ENCODE measurements around the gene SPACA7.

SPACA7 gene

GRCh38 chr13:112345826-112346172, 30.4 kb upstream of the SPACA7 start:
- Mint-ChIP-seq H3K27me3 (peaks cover 22% of the 10 kb centered on the region), H3K9me3 (no peaks in the 10 kb centered on the region), H3K27ac (no peak overlapping the region), H3K4me3 (no peak overlapping the region), H3K4me1 (no peaks in the 10 kb centered on the region), H3K36me3 (no peaks in the 10 kb centered on the region)

- Mint-ChIP-seq H3K27me3 (peaks cover 22% of the 10 kb centered on the region), H3K4me1 (no peaks in the 10 kb centered on the region), H3K36me3 (no peaks in the 10 kb centered on the region), H3K27ac (no peak overlapping the region), H3K4me3 (no peak overlapping the region), H3K9me3 (no peaks in the 10 kb centered on the region)
These were observed 29.8 kb upstream of the SPACA7 start for GRCh38 chr13:112346173-112346898.

GRCh38 chr13:112346899-112347229, 29.3 kb upstream of the SPACA7 start:
- Mint-ChIP-seq H3K9me3 (no peaks in the 10 kb centered on the region), H3K27ac (no peak overlapping the region), H3K4me3 (no peak overlapping the region), H3K36me3 (no peaks in the 10 kb centered on the region), H3K27me3 (peaks cover 22% of the 10 kb centered on the region), H3K4me1 (no peaks in the 10 kb centered on the region)

- no peaks in the 10 kb centered on the region for H3K36me3 Mint-ChIP-seq
- no peaks in the 10 kb centered on the region for H3K4me1 Mint-ChIP-seq
- no peaks in the 10 kb centered on the region for H3K9me3 Mint-ChIP-seq
- no peak overlapping the region for H3K4me3 Mint-ChIP-seq
- H3K27me3 Mint-ChIP-seq: peaks cover 22% of the 10 kb centered on the region
- no peak overlapping the region for H3K27ac Mint-ChIP-seq
These were observed 28.2 kb upstream of the SPACA7 start for GRCh38 chr13:112347986-112348385.

GRCh38 chr13:112348642-112349345, 27.4 kb upstream of the SPACA7 start:
- Mint-ChIP-seq H3K36me3 (no peaks in the 10 kb centered on the region), H3K9me3 (no peaks in the 10 kb centered on the region), H3K4me1 (no peaks in the 10 kb centered on the region), H3K27ac (no peak overlapping the region), H3K27me3 (peaks cover 22% of the 10 kb centered on the region), H3K4me3 (no peak overlapping the region)

- Mint-ChIP-seq H3K36me3 (no peaks in the 10 kb centered on the region), H3K9me3 (no peaks in the 10 kb centered on the region), H3K27me3 (peaks cover 18% of the 10 kb centered on the region), H3K4me1 (no peaks in the 10 kb centered on the region), H3K4me3 (no peak overlapping the region), H3K27ac (no peak overlapping the region)
These were observed 26.5 kb upstream of the SPACA7 start for GRCh38 chr13:112349681-112350080.

- H3K27ac Mint-ChIP-seq: no peak overlapping the region
- no peaks in the 10 kb centered on the region for H3K9me3 Mint-ChIP-seq
- no peaks in the 10 kb centered on the region for H3K36me3 Mint-ChIP-seq
- H3K4me1 Mint-ChIP-seq: no peaks in the 10 kb centered on the region
- no peak overlapping the region for H3K4me3 Mint-ChIP-seq
- peaks cover 15% of the 10 kb centered on the region for H3K27me3 Mint-ChIP-seq
These were observed 25.9 kb upstream of the SPACA7 start for GRCh38 chr13:112350300-112350699.

- peaks cover 7% of the 10 kb centered on the region for H3K27me3 Mint-ChIP-seq
- H3K4me3 Mint-ChIP-seq: no peak overlapping the region
- no peaks in the 10 kb centered on the region for H3K4me1 Mint-ChIP-seq
- H3K9me3 Mint-ChIP-seq: no peaks in the 10 kb centered on the region
- H3K36me3 Mint-ChIP-seq: no peaks in the 10 kb centered on the region
- H3K27ac Mint-ChIP-seq: no peak overlapping the region
These were observed 24.3 kb upstream of the SPACA7 start for GRCh38 chr13:112351825-112352224.

- H3K27me3 Mint-ChIP-seq: no peaks in the 10 kb centered on the region
These were observed 22.3 kb upstream of the SPACA7 start for GRCh38 chr13:112353856-112354255.

GRCh38 chr13:112354330-112355273, 21.6 kb upstream of the SPACA7 start:
- no peaks in the 10 kb centered on the region for H3K27me3 Mint-ChIP-seq
- H3K9me3 Mint-ChIP-seq: no peaks in the 10 kb centered on the region
- no peaks in the 10 kb centered on the region for H3K36me3 Mint-ChIP-seq
- H3K4me1 Mint-ChIP-seq: no peaks in the 10 kb centered on the region
- no peak overlapping the region for H3K4me3 Mint-ChIP-seq
- H3K27ac Mint-ChIP-seq: no peak overlapping the region

More at GRCh38 chr13:112353856-112354255, 22.3 kb upstream of the SPACA7 start:
- H3K27ac Mint-ChIP-seq: no peak overlapping the region
- no peaks in the 10 kb centered on the region for H3K4me1 Mint-ChIP-seq
- H3K9me3 Mint-ChIP-seq: no peaks in the 10 kb centered on the region
- no peaks in the 10 kb centered on the region for H3K36me3 Mint-ChIP-seq
- no peak overlapping the region for H3K4me3 Mint-ChIP-seq

- Mint-ChIP-seq H3K27me3 (no peaks in the 10 kb centered on the region), H3K27ac (no peak overlapping the region), H3K9me3 (no peaks in the 10 kb centered on the region), H3K4me3 (no peak overlapping the region), H3K4me1 (no peaks in the 10 kb centered on the region), H3K36me3 (no peaks in the 10 kb centered on the region)
These were observed 20.8 kb upstream of the SPACA7 start for GRCh38 chr13:112355274-112355838.

GRCh38 chr13:112356190-112356589, 20.0 kb upstream of the SPACA7 start:
- H3K4me3 Mint-ChIP-seq: no peak overlapping the region
- H3K4me1 Mint-ChIP-seq: no peaks in the 10 kb centered on the region
- no peaks in the 10 kb centered on the region for H3K9me3 Mint-ChIP-seq
- H3K27ac Mint-ChIP-seq: no peak overlapping the region
- H3K27me3 Mint-ChIP-seq: no peaks in the 10 kb centered on the region
- no peaks in the 10 kb centered on the region for H3K36me3 Mint-ChIP-seq

GRCh38 chr13:112358156-112358555, 18.0 kb upstream of the SPACA7 start:
- Mint-ChIP-seq H3K4me3 (no peak overlapping the region), H3K27ac (no peak overlapping the region), H3K9me3 (no peaks in the 10 kb centered on the region), H3K27me3 (no peaks in the 10 kb centered on the region), H3K4me1 (no peaks in the 10 kb centered on the region), H3K36me3 (no peaks in the 10 kb centered on the region)

- Mint-ChIP-seq H3K27me3 (peaks cover 7% of the 10 kb centered on the region), H3K4me3 (no peak overlapping the region), H3K9me3 (peaks cover 2% of the 10 kb centered on the region), H3K36me3 (no peaks in the 10 kb centered on the region), H3K27ac (no peak overlapping the region), H3K4me1 (no peaks in the 10 kb centered on the region)
These were observed 14.1 kb upstream of the SPACA7 start for GRCh38 chr13:112362021-112362420.

GRCh38 chr13:112363867-112364528, 12.2 kb upstream of the SPACA7 start:
- no peaks in the 10 kb centered on the region for H3K36me3 Mint-ChIP-seq
- H3K4me1 Mint-ChIP-seq: no peaks in the 10 kb centered on the region
- peaks cover 10% of the 10 kb centered on the region for H3K9me3 Mint-ChIP-seq
- H3K27ac Mint-ChIP-seq: no peak overlapping the region
- H3K4me3 Mint-ChIP-seq: no peak overlapping the region
- H3K27me3 Mint-ChIP-seq: peaks cover 8% of the 10 kb centered on the region
